Measurements from ENCODE around the gene ALK.

DNA sequence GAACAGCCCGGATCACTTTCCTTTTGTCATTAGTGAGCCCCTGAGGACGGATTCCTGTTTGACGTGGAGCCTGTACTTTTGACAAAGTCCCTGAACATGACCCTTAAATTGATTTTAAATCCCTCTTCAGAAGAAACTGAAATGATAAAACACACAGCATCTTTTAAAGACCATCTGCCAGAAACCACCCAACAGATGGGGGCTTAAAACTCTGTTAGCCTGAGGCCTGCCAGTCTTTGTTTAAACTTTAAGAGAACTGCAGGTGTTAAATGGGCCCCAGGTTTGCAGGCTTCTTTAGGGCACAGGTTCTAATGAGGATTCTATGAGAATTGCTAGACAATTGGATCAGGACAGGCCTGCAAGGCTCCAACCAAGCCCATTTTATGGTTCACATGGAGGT lies 177.9 kb downstream of the ALK start:
- TF ChIP-seq, protein P1, sequence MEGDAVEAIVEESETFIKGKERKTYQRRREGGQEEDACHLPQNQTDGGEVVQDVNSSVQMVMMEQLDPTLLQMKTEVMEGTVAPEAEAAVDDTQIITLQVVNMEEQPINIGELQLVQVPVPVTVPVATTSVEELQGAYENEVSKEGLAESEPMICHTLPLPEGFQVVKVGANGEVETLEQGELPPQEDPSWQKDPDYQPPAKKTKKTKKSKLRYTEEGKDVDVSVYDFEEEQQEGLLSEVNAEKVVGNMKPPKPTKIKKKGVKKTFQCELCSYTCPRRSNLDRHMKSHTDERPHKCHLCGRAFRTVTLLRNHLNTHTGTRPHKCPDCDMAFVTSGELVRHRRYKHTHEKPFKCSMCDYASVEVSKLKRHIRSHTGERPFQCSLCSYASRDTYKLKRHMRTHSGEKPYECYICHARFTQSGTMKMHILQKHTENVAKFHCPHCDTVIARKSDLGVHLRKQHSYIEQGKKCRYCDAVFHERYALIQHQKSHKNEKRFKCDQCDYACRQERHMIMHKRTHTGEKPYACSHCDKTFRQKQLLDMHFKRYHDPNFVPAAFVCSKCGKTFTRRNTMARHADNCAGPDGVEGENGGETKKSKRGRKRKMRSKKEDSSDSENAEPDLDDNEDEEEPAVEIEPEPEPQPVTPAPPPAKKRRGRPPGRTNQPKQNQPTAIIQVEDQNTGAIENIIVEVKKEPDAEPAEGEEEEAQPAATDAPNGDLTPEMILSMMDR (IDR thresholded peaks at IDR 0.05; ENCODE audit: borderline replicate concordance, extremely low read depth, low read length, poor library complexity, severe bottlenecking), result no peak
- TF ChIP-seq EZH2 (IDR thresholded peaks at IDR 0.05; ENCODE audit: borderline replicate concordance, low read depth, low read length, severe bottlenecking), result no peak

All from DND-41 (cell line).